Osteocyte (in vitro differentiated cells): ENCODE measurements around the gene ZNF397. TPM values are rescaled to one million over a fixed set of nuclear protein-coding genes. Genes with fewer than 3 reads are reported as not detected.

ENCODE experiments used
- DNase-seq: peaks from one replicate; pipeline ENCODE4 v3.0.0; 2021; ENCODE audit warnings: mixed read lengths; ENCODE audit not compliant: unreplicated experiment; ENCODE audit errors: extremely low spot score
- H3K27ac Mint-ChIP-seq: one replicate; pipeline ENCODE4 v1.8.0; 2021; ENCODE audit warnings: mild to moderate bottlenecking, mixed read lengths; ENCODE audit not compliant: unreplicated experiment
- H3K27me3 Mint-ChIP-seq: one replicate; pipeline ENCODE4 v1.8.0; 2021; ENCODE audit warnings: mixed read lengths; ENCODE audit not compliant: unreplicated experiment
- H3K36me3 Mint-ChIP-seq: one replicate; pipeline ENCODE4 v1.8.0; 2021; ENCODE audit warnings: mixed read lengths; ENCODE audit not compliant: unreplicated experiment
- H3K4me1 Mint-ChIP-seq: one replicate; pipeline ENCODE4 v1.8.0; 2021; ENCODE audit warnings: mixed read lengths; ENCODE audit not compliant: unreplicated experiment
- H3K4me3 Mint-ChIP-seq: one replicate; pipeline ENCODE4 v1.8.0; 2021; ENCODE audit warnings: mild to moderate bottlenecking, moderate library complexity, mixed read lengths; ENCODE audit not compliant: unreplicated experiment
- H3K9me3 Mint-ChIP-seq: one replicate; pipeline ENCODE4 v1.8.0; 2021; ENCODE audit warnings: mixed read lengths; ENCODE audit not compliant: unreplicated experiment
- CTCF ChIP-seq: fragments of 200-600 bp; sonication (generic); IDR thresholded peaks from 2 replicates; pipeline ENCODE4 v1.5.0; 2021; ENCODE audit warnings: antibody characterized with exemption, mild to moderate bottlenecking, moderate library complexity
- total RNA-seq: library from RNA; stranded (reverse); gene quantifications from 2 replicates; pipeline ENCODE4 v1.2.1, GENCODE V29; 2021

Gene ZNF397
- total RNA-seq, 1 donor from 2014 or later, result 23.9 TPM

- Mint-ChIP-seq H3K27ac (no peak overlapping the region), H3K36me3 (no peaks in the 10 kb centered on the region), H3K27me3 (peaks cover 36% of the 10 kb centered on the region), H3K4me1 (no peaks in the 10 kb centered on the region), H3K9me3 (no peaks in the 10 kb centered on the region), H3K4me3 (no peak overlapping the region)
- DNase-seq, result no peak
- TF ChIP-seq CTCF, result no peak
Measured at GRCh38 chr18:35220424-35220823, 20.4 kb upstream of the ZNF397 start.

DNA sequence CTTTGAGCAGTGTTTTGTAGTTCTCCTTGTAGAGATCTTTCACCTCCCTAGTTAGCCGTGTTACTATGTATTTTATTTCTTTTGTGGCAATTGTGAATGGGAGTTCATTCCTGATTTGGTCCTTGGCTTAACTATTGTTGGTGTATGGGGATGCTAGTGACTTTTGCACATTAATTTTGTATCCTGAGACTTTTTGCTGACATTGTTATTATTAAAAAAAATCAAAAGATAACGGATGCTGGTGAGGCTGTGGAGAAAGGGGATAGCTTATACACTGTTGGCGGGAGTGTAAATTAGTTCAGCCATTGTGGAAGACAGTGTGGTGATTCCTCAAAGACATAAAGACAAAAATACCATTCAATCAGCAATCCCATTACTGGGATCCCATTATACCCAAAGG, 17.0 kb upstream of the ZNF397 start:
- Mint-ChIP-seq H3K9me3 (no peaks in the 10 kb centered on the region), H3K4me3 (no peak overlapping the region), H3K27ac (no peak overlapping the region), H3K4me1 (no peaks in the 10 kb centered on the region), H3K27me3 (peaks cover 19% of the 10 kb centered on the region), H3K36me3 (no peaks in the 10 kb centered on the region)
- TF ChIP-seq CTCF, result no peak
- DNase-seq, result no peak

- Mint-ChIP-seq H3K4me1 (peaks cover 3% of the 10 kb centered on the region), H3K36me3 (no peaks in the 10 kb centered on the region), H3K27me3 (peaks cover 21% of the 10 kb centered on the region), H3K4me3 (no peak overlapping the region), H3K27ac (no peak overlapping the region), H3K9me3 (no peaks in the 10 kb centered on the region)
- no peak for TF ChIP-seq CTCF
- DNase-seq, result no peak
Measured at GRCh38 chr18:35227254-35227653, 13.6 kb upstream of the ZNF397 start.

- peak; percentile 97 for TF ChIP-seq CTCF
- Mint-ChIP-seq H3K4me1 (peaks cover 3% of the 10 kb centered on the region), H3K4me3 (peak overlapping the region; percentile 69), H3K27ac (no peak overlapping the region), H3K36me3 (no peaks in the 10 kb centered on the region), H3K9me3 (no peaks in the 10 kb centered on the region), H3K27me3 (peaks cover 5% of the 10 kb centered on the region)
- DNase-seq, result peak; percentile 89
Measured at GRCh38 chr18:35231052-35231451, 9.8 kb upstream of the ZNF397 start.

DNA sequence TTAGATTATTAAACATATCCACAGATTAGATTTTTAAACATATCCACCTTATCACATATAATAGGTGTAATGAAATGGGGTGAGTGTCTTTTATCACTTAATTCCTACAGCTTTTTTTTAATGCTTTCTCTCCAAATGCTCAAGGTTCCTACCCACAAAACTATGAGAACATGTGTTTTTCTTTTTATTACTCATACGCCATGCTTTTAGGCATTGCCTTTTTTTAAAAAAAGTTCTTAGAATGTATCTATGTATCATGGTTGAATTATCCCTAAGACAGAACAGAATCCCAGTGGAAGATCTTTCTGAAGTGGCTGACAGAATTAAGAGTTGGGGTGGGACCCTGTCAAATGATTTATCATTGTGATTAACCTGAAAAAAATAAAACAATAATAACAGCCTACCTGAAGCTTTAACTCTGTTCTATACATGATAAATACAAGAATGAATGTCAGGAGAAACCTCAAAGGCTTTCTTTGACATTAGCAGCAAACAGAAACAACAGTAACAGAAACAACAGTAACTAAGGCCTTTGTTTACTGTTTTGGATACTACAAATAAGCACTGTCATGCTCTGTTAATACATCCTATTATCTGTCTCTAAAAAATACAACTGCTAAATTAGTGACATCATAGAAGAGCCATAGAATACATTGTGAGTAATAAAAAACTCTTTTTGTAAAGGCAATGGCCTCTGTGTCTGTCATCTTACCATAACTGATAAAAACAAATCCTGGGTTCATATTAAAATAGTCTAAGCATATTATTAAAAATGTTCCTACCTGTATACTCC, 4.1 kb upstream of the ZNF397 start:
- peaks cover 2% of the 10 kb centered on the region for H3K27me3 Mint-ChIP-seq
- no peak overlapping the region for H3K4me3 Mint-ChIP-seq
- no peak for TF ChIP-seq CTCF
- H3K9me3 Mint-ChIP-seq, result no peaks in the 10 kb centered on the region
- H3K4me1 Mint-ChIP-seq, result peaks cover 6% of the 10 kb centered on the region
- H3K36me3 Mint-ChIP-seq, result no peaks in the 10 kb centered on the region
- DNase-seq, result no peak
- H3K27ac Mint-ChIP-seq, result no peak overlapping the region
